Transverse colon (tissue), 3 donors: Measurements from ENCODE around the gene LAMC2.

Experiments used
- EP300 ChIP-seq: sonication (generic); formaldehyde crosslinking; IDR thresholded peaks from one replicate; pipeline ENCODE4 v1.6.1; 2017; ENCODE audit warnings: antibody characterized with exemption, low read depth
- POLR2A ChIP-seq: fragments of 450-650 bp; IDR thresholded peaks from one replicate; pipeline ENCODE4 v1.6.1; 2016; ENCODE audit warnings: antibody characterized with exemption, mild to moderate bottlenecking, moderate library complexity
- TF ChIP-seq, protein P1 (sequence below), 5 experiments: fragments of 200-600 bp in 3 of 5; fragments of 450-650 bp in 2 of 5; sonication (generic) in 3 of 5; IDR thresholded peaks; 1 replicate in 2 of 5; 2 replicates in 3 of 5; pipeline ENCODE4 v1.5.1; 2016 to 2017; ENCODE audit warnings: antibody characterized with exemption in 5 of 5, inconsistent platforms in 3 of 5, mild to moderate bottlenecking in 2 of 5, moderate library complexity in 1 of 5

DNA sequence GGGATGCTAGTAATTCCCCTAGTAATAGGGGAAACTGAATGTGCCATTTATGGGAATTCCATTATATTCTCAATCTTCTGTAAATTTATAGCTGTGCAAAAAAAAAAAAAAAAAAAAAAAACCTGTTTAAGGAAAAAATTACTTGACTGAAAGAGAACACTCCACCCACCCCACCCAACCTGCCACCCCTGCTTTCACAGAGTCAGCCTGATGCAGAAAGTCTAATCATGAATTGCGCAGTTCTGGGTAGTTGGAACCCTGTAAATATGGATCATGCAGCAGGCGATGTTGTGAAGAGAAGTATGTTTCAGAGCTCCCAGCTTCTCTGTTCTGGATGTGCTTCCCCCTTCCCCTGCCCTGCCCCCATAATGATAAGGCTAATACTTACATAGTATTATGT, 19.6 kb upstream of the LAMC2 start:
- TF ChIP-seq, protein P1, sequence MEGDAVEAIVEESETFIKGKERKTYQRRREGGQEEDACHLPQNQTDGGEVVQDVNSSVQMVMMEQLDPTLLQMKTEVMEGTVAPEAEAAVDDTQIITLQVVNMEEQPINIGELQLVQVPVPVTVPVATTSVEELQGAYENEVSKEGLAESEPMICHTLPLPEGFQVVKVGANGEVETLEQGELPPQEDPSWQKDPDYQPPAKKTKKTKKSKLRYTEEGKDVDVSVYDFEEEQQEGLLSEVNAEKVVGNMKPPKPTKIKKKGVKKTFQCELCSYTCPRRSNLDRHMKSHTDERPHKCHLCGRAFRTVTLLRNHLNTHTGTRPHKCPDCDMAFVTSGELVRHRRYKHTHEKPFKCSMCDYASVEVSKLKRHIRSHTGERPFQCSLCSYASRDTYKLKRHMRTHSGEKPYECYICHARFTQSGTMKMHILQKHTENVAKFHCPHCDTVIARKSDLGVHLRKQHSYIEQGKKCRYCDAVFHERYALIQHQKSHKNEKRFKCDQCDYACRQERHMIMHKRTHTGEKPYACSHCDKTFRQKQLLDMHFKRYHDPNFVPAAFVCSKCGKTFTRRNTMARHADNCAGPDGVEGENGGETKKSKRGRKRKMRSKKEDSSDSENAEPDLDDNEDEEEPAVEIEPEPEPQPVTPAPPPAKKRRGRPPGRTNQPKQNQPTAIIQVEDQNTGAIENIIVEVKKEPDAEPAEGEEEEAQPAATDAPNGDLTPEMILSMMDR (IDR thresholded peaks at IDR 0.05): no peak
- no peak for TF ChIP-seq POLR2A
- TF ChIP-seq EP300: no peak
